Neuron (in vitro differentiated cells): Measurements from ENCODE around the gene MKRN2.

Experiments used
- H2AFZ ChIP-seq: one replicate; pipeline ENCODE4 v1.6.1; 2013; ENCODE audit warnings: low read depth, mild to moderate bottlenecking, inconsistent platforms, low read length, moderate library complexity
- H3K27me3 ChIP-seq: one replicate; pipeline ENCODE4 v1.6.1; 2013; ENCODE audit warnings: low read length; ENCODE audit not compliant: insufficient read depth
- H3K36me3 ChIP-seq: one replicate; pipeline ENCODE4 v1.6.1; 2013; ENCODE audit warnings: low read length; ENCODE audit not compliant: insufficient read depth
- H3K4me1 ChIP-seq: one replicate; pipeline ENCODE4 v1.6.1; 2013; ENCODE audit warnings: low read length; ENCODE audit not compliant: insufficient read depth
- H3K4me3 ChIP-seq: 2 replicates; pipeline ENCODE4 v1.5.1; 2013; ENCODE audit warnings: mild to moderate bottlenecking, low read length, moderate library complexity
- H3K9me3 ChIP-seq: one replicate; pipeline ENCODE4 v1.6.1; 2013; ENCODE audit warnings: low read length

Gene MKRN2

GRCh38 chr3:12561397-12561796 lies 4.5 kb downstream of the MKRN2 start:
- H3K4me1 ChIP-seq, result peaks cover 43% of the 10 kb centered on the region
- H3K36me3 ChIP-seq, result no peaks in the 10 kb centered on the region
- H3K9me3 ChIP-seq, result peaks cover 4% of the 10 kb centered on the region
- H3K27me3 ChIP-seq, result no peaks in the 10 kb centered on the region
- H2AFZ ChIP-seq, result no peak overlapping the region
- H3K4me3 ChIP-seq, result no peak overlapping the region

DNA sequence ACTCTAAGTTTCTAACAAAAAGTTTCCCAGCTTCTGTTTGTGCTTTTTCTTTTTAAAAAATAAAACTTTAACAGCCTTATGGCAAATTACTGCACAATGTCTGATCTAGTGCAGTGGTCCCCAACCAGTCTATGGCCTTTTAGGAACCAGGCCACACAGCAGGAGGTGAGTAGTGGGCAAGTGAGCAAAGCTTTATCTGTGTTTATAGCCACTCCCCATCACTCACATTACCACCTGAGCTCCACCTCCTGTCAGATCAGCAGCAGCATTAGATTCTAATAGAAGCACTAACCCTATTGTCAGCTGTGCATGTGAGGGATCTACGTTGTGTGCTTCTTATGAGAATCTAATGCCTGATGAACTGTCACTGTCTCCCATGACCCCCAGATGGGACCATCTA lies 5.6 kb downstream of the MKRN2 start:
- Histone ChIP-seq H3K27me3 (no peaks in the 10 kb centered on the region), H3K36me3 (peaks cover 2% of the 10 kb centered on the region), H2AFZ (no peak overlapping the region), H3K4me1 (peaks cover 41% of the 10 kb centered on the region), H3K9me3 (peaks cover 7% of the 10 kb centered on the region), H3K4me3 (no peak overlapping the region)

DNA sequence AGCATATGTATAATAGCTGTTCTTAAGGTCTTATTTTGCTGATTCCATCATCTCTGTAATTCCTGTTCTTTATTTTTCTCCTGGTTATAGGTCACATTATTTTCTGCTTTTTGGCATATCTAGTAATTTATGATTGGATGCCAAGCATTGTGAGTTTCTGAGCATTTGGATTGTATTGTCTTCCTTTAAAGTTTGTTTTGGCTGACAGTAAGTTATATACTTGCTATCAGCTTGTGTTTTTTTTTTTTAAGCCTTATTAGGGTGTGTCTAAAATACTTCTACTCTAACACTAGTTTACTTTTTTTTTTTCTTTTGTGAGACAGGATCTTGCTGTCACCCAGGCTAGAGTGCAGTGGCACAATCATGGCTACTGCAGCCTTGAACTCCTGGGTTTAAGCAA lies 10.1 kb downstream of the MKRN2 start:
- no peaks in the 10 kb centered on the region for H3K27me3 ChIP-seq
- H3K9me3 ChIP-seq, result peaks cover 7% of the 10 kb centered on the region
- no peak overlapping the region for H2AFZ ChIP-seq
- peaks cover 25% of the 10 kb centered on the region for H3K36me3 ChIP-seq
- peaks cover 13% of the 10 kb centered on the region for H3K4me1 ChIP-seq
- no peak overlapping the region for H3K4me3 ChIP-seq

DNA sequence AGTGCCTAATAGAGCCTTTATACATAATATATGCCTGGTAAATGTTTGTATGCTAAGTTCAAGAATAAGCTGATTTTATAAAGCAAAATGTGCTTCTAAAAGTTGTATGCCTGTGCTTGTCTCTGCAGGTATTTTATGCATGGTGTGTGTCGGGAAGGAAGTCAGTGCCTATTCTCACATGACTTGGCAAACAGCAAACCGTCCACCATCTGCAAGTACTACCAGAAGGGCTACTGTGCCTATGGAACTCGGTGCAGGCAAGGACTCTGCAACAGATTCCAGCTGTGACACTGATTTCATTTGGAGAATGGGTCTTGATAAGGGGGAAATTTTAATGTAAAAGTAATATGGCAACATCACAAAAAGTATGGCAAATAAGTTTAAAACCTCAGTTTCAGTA lies 11.9 kb downstream of the MKRN2 start:
- H3K36me3 ChIP-seq, result peaks cover 38% of the 10 kb centered on the region
- no peak overlapping the region for H2AFZ ChIP-seq
- H3K27me3 ChIP-seq, result no peaks in the 10 kb centered on the region
- H3K4me1 ChIP-seq, result no peaks in the 10 kb centered on the region
- no peak overlapping the region for H3K4me3 ChIP-seq
- H3K9me3 ChIP-seq, result peaks cover 7% of the 10 kb centered on the region

DNA sequence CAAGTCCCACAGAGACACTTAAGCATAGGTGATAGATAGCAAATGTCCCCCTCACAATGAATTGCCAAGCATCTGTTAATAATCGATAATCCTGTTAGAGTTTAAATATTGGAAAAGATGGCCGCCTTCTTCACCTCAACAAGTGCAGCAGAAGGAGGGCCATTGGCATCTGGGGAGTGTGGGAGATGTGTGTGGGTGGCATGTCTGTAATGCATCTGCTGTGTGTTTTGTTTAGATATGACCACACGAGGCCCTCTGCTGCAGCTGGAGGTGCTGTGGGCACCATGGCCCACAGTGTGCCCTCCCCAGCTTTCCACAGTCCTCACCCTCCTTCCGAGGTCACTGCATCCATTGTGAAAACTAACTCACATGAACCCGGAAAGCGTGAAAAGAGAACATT lies 12.9 kb downstream of the MKRN2 start:
- H3K36me3 ChIP-seq, result peaks cover 49% of the 10 kb centered on the region
- no peak overlapping the region for H2AFZ ChIP-seq
- H3K4me3 ChIP-seq, result no peak overlapping the region
- no peaks in the 10 kb centered on the region for H3K4me1 ChIP-seq
- H3K9me3 ChIP-seq, result peaks cover 7% of the 10 kb centered on the region
- no peaks in the 10 kb centered on the region for H3K27me3 ChIP-seq

DNA sequence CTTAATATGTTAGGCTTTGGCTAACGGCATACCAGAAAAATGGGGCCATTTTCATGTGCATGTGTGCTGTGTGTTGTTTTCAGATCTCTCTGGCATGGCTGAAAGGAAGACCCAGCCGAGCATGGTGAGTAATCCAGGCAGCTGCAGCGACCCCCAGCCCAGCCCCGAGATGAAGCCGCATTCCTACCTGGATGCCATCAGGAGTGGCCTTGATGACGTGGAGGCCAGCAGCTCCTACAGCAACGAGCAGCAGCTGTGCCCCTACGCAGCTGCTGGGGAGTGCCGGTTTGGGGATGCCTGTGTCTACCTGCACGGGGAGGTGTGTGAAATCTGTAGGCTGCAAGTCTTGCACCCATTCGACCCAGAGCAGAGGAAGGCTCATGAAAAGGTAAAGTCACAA lies 15.1 kb downstream of the MKRN2 start:
- Histone ChIP-seq H3K4me3 (no peak overlapping the region), H3K27me3 (no peaks in the 10 kb centered on the region), H3K4me1 (no peaks in the 10 kb centered on the region), H3K36me3 (peaks cover 70% of the 10 kb centered on the region), H3K9me3 (peaks cover 2% of the 10 kb centered on the region), H2AFZ (no peak overlapping the region)

GRCh38 chr3:12574131-12574530 lies 17.2 kb downstream of the MKRN2 start:
- Histone ChIP-seq H3K36me3 (peaks cover 83% of the 10 kb centered on the region), H3K4me3 (no peak overlapping the region), H2AFZ (no peak overlapping the region)

DNA sequence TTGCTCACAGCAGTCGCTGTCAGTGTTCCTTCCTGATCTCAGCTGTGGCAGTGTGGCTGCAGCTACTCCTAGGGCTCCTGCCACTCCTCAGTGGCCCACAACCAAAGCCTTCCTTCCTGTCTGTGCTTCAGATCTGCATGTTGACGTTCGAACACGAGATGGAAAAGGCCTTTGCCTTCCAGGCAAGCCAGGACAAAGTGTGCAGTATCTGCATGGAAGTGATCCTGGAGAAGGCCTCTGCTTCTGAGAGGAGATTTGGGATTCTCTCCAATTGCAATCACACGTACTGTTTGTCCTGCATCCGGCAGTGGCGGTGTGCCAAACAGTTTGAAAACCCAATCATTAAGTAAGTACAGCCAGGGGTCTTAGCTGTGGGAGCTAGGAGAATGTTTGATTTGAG lies 17.8 kb downstream of the MKRN2 start:
- H3K36me3 ChIP-seq, result peaks cover 83% of the 10 kb centered on the region
- no peak overlapping the region for H3K4me3 ChIP-seq
- H2AFZ ChIP-seq, result no peak overlapping the region
- H3K9me3 ChIP-seq, result no peaks in the 10 kb centered on the region
- H3K27me3 ChIP-seq, result no peaks in the 10 kb centered on the region
- no peaks in the 10 kb centered on the region for H3K4me1 ChIP-seq

More at GRCh38 chr3:12574131-12574530, 17.2 kb downstream of the MKRN2 start:
- Histone ChIP-seq H3K27me3 (no peaks in the 10 kb centered on the region), H3K4me1 (no peaks in the 10 kb centered on the region), H3K9me3 (no peaks in the 10 kb centered on the region)

DNA sequence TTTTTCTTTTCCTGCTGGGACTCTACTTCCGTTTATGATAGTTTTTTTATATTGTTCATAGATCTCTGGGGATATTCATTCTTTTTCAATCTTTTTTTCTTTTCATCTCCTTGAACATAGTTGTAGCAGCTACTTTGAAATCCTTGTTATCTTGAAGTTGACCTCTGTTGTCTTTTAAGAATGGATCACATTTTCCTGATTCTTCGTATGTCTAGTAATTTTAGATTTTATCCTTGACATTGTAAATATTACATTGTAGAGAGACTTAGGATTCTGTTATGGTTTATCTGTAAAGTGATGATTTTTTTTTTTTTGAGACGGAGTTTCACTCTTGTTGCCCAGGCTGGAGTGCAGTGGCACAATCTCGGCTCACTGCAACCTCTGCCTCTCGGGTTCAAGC lies 20.5 kb downstream of the MKRN2 start:
- no peaks in the 10 kb centered on the region for H3K9me3 ChIP-seq
- H3K4me3 ChIP-seq, result no peak overlapping the region
- no peaks in the 10 kb centered on the region for H3K4me1 ChIP-seq
- peaks cover 83% of the 10 kb centered on the region for H3K36me3 ChIP-seq
- no peak overlapping the region for H2AFZ ChIP-seq
- no peaks in the 10 kb centered on the region for H3K27me3 ChIP-seq

GRCh38 chr3:12578742-12579141 lies 21.9 kb downstream of the MKRN2 start:
- Histone ChIP-seq H3K9me3 (no peaks in the 10 kb centered on the region), H3K27me3 (no peaks in the 10 kb centered on the region), H3K4me1 (no peaks in the 10 kb centered on the region), H3K36me3 (peaks cover 87% of the 10 kb centered on the region), H2AFZ (no peak overlapping the region), H3K4me3 (no peak overlapping the region)

DNA sequence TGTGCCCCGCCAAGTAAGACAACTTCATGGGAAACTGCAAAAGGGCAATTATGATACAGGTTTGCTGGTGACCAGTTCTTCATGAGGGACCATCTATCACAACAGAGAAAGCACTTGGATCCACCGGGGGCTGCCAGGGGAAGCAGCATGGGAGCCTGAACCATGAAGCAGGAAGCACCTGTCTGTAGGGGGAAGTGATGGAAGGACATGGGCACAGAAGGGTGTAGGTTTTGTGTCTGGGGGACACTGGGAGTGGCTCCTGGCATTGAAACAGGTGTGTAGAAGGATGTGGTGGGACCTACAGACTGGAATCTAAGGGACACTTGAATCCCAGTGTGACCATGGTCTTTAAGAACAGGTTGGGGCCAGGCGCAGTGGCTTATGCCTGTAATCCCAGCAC lies 22.6 kb downstream of the MKRN2 start:
- Histone ChIP-seq H3K4me3 (no peak overlapping the region), H3K27me3 (no peaks in the 10 kb centered on the region), H3K9me3 (no peaks in the 10 kb centered on the region), H3K4me1 (no peaks in the 10 kb centered on the region), H3K36me3 (peaks cover 87% of the 10 kb centered on the region), H2AFZ (no peak overlapping the region)

GRCh38 chr3:12579905-12580304 lies 23.0 kb downstream of the MKRN2 start:
- Histone ChIP-seq H3K27me3 (no peaks in the 10 kb centered on the region), H3K36me3 (peaks cover 87% of the 10 kb centered on the region), H3K9me3 (no peaks in the 10 kb centered on the region), H3K4me1 (no peaks in the 10 kb centered on the region), H2AFZ (no peak overlapping the region), H3K4me3 (no peak overlapping the region)

DNA sequence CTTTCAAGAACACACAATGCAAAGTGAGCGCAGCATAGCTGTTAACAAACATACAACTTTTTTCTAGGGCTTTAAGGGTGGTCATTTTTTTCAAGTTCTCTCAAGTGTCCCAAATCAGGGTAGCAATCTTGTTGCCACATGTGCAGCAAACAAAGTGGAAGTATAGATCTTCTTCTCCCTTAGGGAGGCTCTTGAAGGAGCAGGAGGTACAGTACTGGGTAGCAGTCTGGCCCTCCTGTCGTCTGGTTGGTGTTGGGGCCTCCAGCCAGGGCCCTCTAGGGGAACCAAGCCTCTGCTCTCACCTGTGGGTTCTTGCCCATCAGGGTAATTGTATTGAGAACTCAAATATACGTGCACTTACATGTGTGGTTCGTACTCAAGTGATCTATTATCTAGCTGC lies 25.8 kb downstream of the MKRN2 start:
- H2AFZ ChIP-seq, result no peak overlapping the region
- H3K4me3 ChIP-seq, result no peak overlapping the region
- H3K36me3 ChIP-seq, result peaks cover 86% of the 10 kb centered on the region
- H3K9me3 ChIP-seq, result no peaks in the 10 kb centered on the region
- H3K4me1 ChIP-seq, result no peaks in the 10 kb centered on the region
- no peaks in the 10 kb centered on the region for H3K27me3 ChIP-seq

- Histone ChIP-seq H2AFZ (no peak overlapping the region), H3K9me3 (no peaks in the 10 kb centered on the region), H3K27me3 (no peaks in the 10 kb centered on the region), H3K4me1 (no peaks in the 10 kb centered on the region), H3K36me3 (peaks cover 85% of the 10 kb centered on the region), H3K4me3 (no peak overlapping the region)
These were observed 26.4 kb downstream of the MKRN2 start for GRCh38 chr3:12583280-12583679.
